NB4 (cell line): Measurements from ENCODE around the gene F2RL2.

Source experiments
- DNase-seq: peaks from one replicate; pipeline ENCODE4 v3.0.0; 2010; ENCODE audit warnings: low read depth
- H3K4me3 ChIP-seq: one replicate; pipeline ENCODE4 v1.5.1; 2011; ENCODE audit warnings: mild to moderate bottlenecking, low read depth, low read length, moderate library complexity
- MYC ChIP-seq: IDR thresholded peaks from 2 replicates; pipeline ENCODE4 v1.6.1; 2011; ENCODE audit warnings: low read depth, low read length
- POLR2A ChIP-seq: IDR thresholded peaks from 2 replicates; pipeline ENCODE4 v1.6.1; 2011; ENCODE audit warnings: mild to moderate bottlenecking; ENCODE audit not compliant: insufficient read length; ENCODE audit errors: extremely low read depth
- TF ChIP-seq, protein P1 (sequence below): IDR thresholded peaks from one replicate; pipeline ENCODE4 v1.5.1; 2012; ENCODE audit warnings: low read depth, low read length
- TF ChIP-seq, protein P2 (sequence below): IDR thresholded peaks from 2 replicates; pipeline ENCODE4 v1.6.1; 2011; ENCODE audit warnings: low read depth, low read length

The F2RL2 gene

DNA sequence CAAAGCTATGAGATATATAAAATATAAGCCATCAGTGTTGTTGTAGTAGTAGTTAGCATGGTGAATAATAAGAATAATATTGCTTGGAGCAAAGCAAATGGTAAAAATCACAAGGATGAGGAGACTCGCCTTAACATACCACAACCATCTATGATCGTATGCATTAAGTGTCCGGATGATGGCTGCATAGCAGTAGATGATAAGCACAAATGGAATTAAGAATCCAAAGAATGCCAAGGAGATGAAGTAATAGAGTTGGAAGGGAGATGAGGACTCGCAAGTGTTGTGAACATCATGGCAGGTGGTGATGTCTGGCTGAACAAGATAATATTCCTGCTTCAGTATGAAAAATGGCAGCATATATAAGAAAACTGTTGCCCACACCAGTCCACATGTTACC is 5.5 kb downstream of the F2RL2 start:
- H3K4me3 ChIP-seq = no peak overlapping the region
- DNase-seq = no peak
- TF ChIP-seq POLR2A (no peak), MYC (no peak)
- TF ChIP-seq, protein P1, sequence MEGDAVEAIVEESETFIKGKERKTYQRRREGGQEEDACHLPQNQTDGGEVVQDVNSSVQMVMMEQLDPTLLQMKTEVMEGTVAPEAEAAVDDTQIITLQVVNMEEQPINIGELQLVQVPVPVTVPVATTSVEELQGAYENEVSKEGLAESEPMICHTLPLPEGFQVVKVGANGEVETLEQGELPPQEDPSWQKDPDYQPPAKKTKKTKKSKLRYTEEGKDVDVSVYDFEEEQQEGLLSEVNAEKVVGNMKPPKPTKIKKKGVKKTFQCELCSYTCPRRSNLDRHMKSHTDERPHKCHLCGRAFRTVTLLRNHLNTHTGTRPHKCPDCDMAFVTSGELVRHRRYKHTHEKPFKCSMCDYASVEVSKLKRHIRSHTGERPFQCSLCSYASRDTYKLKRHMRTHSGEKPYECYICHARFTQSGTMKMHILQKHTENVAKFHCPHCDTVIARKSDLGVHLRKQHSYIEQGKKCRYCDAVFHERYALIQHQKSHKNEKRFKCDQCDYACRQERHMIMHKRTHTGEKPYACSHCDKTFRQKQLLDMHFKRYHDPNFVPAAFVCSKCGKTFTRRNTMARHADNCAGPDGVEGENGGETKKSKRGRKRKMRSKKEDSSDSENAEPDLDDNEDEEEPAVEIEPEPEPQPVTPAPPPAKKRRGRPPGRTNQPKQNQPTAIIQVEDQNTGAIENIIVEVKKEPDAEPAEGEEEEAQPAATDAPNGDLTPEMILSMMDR = no peak
- TF ChIP-seq, protein P2, sequence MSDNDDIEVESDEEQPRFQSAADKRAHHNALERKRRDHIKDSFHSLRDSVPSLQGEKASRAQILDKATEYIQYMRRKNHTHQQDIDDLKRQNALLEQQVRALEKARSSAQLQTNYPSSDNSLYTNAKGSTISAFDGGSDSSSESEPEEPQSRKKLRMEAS = no peak

DNA sequence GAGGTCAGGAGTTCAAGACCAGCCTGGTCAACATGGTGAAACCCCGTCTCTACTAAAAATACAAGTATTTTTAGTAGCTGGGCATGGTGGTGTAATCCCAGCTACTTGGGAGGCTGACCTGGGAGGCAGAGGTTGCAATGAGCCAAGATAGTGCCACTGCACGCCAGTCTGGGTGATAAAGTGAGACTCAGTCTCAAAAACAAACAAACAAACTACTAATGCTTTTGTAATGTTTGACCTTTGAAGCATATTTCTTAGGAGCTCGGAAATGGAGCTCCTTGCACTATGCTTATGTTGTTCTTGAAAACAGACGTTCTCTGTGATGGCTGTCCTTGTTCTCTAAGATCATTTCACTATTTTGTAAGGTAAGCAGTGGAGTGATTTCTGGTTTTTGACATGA is 6.0 kb downstream of the F2RL2 start:
- no peak overlapping the region for H3K4me3 ChIP-seq
- no peak for TF ChIP-seq POLR2A
- TF ChIP-seq, protein P1 = no peak
- no peak for TF ChIP-seq MYC
- no peak for DNase-seq

DNA sequence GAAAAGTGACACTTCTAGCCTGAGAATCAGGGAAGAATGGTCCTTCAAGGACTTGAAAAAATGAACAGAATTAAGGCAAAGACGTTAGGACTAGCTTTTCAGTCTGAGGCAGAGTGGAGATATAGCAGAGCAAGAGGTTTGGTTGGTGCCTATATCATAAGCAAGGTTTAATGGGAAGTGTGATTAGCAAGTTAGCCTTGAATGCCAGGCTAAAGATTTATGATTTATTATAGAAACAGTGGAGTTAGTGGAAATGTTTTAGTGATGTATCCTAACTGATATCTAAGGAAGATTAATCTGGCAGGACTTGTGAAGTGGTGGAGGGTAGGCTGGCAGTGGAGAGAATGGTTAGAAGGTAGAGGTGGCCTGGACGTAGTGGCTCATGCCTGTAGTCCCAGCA is 7.0 kb downstream of the F2RL2 start:
- DNase-seq = no peak
- TF ChIP-seq MYC (no peak), POLR2A (no peak)
- TF ChIP-seq, protein P1 = no peak
- TF ChIP-seq, protein P2 = no peak
- H3K4me3 ChIP-seq = no peak overlapping the region

DNA sequence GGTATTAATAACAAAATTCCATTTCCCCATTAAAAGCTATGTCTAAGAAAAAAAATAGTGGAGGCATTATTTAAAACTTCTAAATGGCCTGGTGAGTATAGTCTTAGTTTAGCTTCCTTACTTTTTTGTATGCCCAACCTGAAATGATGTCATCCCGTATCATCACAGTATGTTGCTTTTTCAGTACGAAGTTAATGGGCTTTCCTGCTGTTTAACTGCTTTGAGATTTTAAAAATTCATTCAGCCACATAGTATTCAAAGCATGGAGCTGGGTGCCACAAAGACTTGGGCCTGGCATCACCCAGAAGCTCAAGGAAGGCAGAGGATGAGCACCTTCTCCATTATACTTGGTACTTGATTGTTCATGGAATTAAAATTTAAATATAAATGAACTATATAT is 7.4 kb downstream of the F2RL2 start:
- TF ChIP-seq MYC = no peak
- TF ChIP-seq POLR2A = no peak
- TF ChIP-seq, protein P1 = no peak
- TF ChIP-seq, protein P2 = no peak
- no peak overlapping the region for H3K4me3 ChIP-seq
- no peak for DNase-seq

DNA sequence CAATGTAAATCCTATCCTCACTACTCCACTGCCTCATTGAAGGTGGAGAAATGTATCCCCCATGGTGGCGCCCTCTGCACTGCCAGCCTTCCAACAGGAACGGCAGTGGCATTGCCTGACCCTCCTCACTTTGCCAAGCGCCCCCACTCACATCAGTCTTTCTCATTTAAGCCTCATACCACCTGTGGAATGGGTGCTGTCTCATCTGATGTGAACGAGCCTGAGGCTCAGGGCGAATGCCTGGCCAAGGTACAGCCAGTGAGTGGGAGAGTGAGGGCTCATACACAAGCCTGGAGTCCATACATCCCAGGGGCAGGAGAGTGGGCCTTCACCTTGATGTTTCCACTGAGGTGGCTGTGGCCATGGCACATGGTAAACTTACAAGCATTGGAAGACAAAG is 10.3 kb downstream of the F2RL2 start:
- no peak overlapping the region for H3K4me3 ChIP-seq
- no peak for DNase-seq
- TF ChIP-seq, protein P2 = no peak
- TF ChIP-seq, protein P1 = no peak

DNA sequence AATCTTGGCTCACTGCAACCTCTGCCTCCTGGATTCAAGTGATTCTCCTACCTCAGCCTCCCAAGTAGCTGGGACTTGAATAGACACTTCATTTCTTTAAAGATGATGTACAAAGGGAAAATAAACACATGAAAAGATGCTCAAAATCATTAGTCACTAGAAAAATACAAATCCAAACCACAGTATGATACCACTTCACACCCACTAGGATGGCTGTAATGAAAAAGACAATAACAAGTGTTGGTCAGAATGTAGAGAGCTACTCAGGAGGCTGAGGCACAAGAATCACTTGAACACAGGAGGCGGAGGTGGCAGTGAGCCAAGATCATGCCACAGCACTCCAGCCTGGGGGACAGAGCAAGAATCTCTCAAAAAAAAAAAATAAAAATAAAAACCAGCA is 13.0 kb downstream of the F2RL2 start:
- DNase-seq = no peak
- TF ChIP-seq, protein P1 = no peak
- TF ChIP-seq, protein P2 = no peak
- no peak for TF ChIP-seq POLR2A
- TF ChIP-seq MYC = no peak
- H3K4me3 ChIP-seq = no peak overlapping the region
